CD4-positive, alpha-beta T cell (primary cell): ENCODE data around the gene ADCY4. TPM values are rescaled to one million over a fixed set of nuclear protein-coding genes. Genes with fewer than 3 reads are reported as not detected.
"Not testable (repeated sequence)": the region's sequence is repeated elsewhere in the genome, so short reads cannot be mapped to it uniquely, and the experiment has no call there.

Experiments used
- ATAC-seq: fragments of 200-7000 bp; cut with Tn5 transposase; one replicate; pipeline ENCODE4 v1.10.0; 2022; ENCODE audit warnings: mild to moderate bottlenecking; ENCODE audit not compliant: poor library complexity
- CTCF ChIA-PET: fragments of 350-600 bp; sonication (Branson Sonifier 250); formaldehyde crosslinking; loops from one replicate; lab custom pipeline; 2021; ENCODE audit warnings: antibody characterized with exemption, inconsistent platforms; lab: Charles Lee
- POLR2A ChIA-PET: fragments of 350-600 bp; sonication (Branson Sonifier 250); formaldehyde crosslinking; loops from one replicate; lab custom pipeline; 2021; ENCODE audit warnings: antibody characterized with exemption, inconsistent platforms; lab: Charles Lee
- DNase-seq, 14 experiments: peaks; one replicate each; pipeline ENCODE4 v3.0.0-alpha.2; 2013 to 2020; ENCODE audit warnings: mixed read lengths in 2 of 14
- H3K27ac ChIP-seq, 2 donors: one replicate each; pipeline versions ENCODE4 v1.5.1 to v1.7.0; 2013; ENCODE audit warnings: low read length in 2 of 2, low read depth in 1 of 2, mild to moderate bottlenecking in 1 of 2
- H3K27me3 ChIP-seq, 2 experiments: 1 replicate in 1 of 2; 2 replicates in 1 of 2; pipeline versions ENCODE4 v1.6.1 to v1.7.0; 2013; ENCODE audit warnings: low read length in 2 of 2, control low read depth in 1 of 2, mild to moderate bottlenecking in 1 of 2, moderate library complexity in 1 of 2; ENCODE audit not compliant: insufficient read depth in 2 of 2, control insufficient read depth in 1 of 2
- H3K36me3 ChIP-seq: one replicate; pipeline ENCODE4 v1.6.1; 2013; ENCODE audit warnings: low read length, control low read depth; ENCODE audit not compliant: insufficient read depth
- H3K4me1 ChIP-seq: one replicate; pipeline ENCODE4 v1.6.1; 2013; ENCODE audit warnings: low read length, control low read depth; ENCODE audit not compliant: insufficient read depth
- H3K4me3 ChIP-seq: one replicate; pipeline ENCODE4 v1.5.1; 2013; ENCODE audit warnings: mild to moderate bottlenecking, low read length, moderate library complexity
- H3K9me3 ChIP-seq, 2 experiments: 1 replicate in 1 of 2; 2 replicates in 1 of 2; pipeline versions ENCODE4 v1.6.1 to v1.7.0; 2013; ENCODE audit warnings: low read length in 2 of 2, mild to moderate bottlenecking in 2 of 2, control low read depth in 1 of 2, moderate library complexity in 1 of 2; ENCODE audit not compliant: control insufficient read depth in 1 of 2, insufficient read depth in 1 of 2
- H3K27ac Mint-ChIP-seq: one replicate; pipeline ENCODE4 v1.8.0; 2020; ENCODE audit warnings: mixed read lengths
- H3K27me3 Mint-ChIP-seq: one replicate; pipeline ENCODE4 v1.8.0; 2021; ENCODE audit warnings: mixed read lengths
- H3K36me3 Mint-ChIP-seq: one replicate; pipeline ENCODE4 v1.8.0; 2021; ENCODE audit warnings: low read depth, mixed read lengths
- H3K4me1 Mint-ChIP-seq: one replicate; pipeline ENCODE4 v1.8.0; 2021; ENCODE audit warnings: low read depth, mixed read lengths
- H3K4me3 Mint-ChIP-seq: one replicate; pipeline ENCODE4 v1.8.0; 2020; ENCODE audit warnings: mild to moderate bottlenecking, mixed read lengths
- H3K9me3 Mint-ChIP-seq: one replicate; pipeline ENCODE4 v1.8.0; 2020; ENCODE audit warnings: mixed read lengths
- CTCF ChIP-seq: fragments of 200-600 bp; IDR thresholded peaks from one replicate; pipeline ENCODE4 v1.8.0; 2022; ENCODE audit warnings: antibody characterized with exemption, mild to moderate bottlenecking
- intact Hi-C, 2 experiments: fragments of 100-400 bp; cut with DNase I in 1 of 2; cut with micrococcal nuclease in 1 of 2; formaldehyde crosslinking; loops; one replicate each; pipeline versions ENCODE4 v1.15.1 to v1.9.0; 2023 to 2025; cut with DNase I, micrococcal nuclease
- total RNA-seq, 174 experiments: library from RNA in 2 of 174; stranded (reverse) in 2 of 174; gene quantifications; one replicate each; pipeline ENCODE4 v1.2.3 and lab custom pipeline; 2021 to 2026

ADCY4 gene
- total RNA-seq, 2 experiments from 2014 or later, result 4.7 to 5.9 TPM

GRCh38 chr14:24376448-24377070, 41.7 kb upstream of the ADCY4 start:
- no peak for DNase-seq
- POLR2A ChIA-PET, result no interaction called here
- no peak for ATAC-seq
- no peaks in the 10 kb centered on the region for H3K4me1 ChIP-seq
- CTCF ChIA-PET, result no interaction called here
- peaks cover 3 to 4% of the 10 kb centered on the region in 2 experiments for H3K27me3 ChIP-seq
- no peaks in the 10 kb centered on the region for H3K4me1 Mint-ChIP-seq
- intact Hi-C loops, result no loop called here
- H3K9me3 ChIP-seq, result no peaks in the 10 kb centered on the region
- no peak overlapping the region for H3K27ac ChIP-seq
- no peak overlapping the region for H3K4me3 ChIP-seq
- no peak overlapping the region for H3K4me3 Mint-ChIP-seq
- H3K36me3 ChIP-seq, result no peaks in the 10 kb centered on the region
- no peak overlapping the region for H3K27ac Mint-ChIP-seq
- peaks cover 6% of the 10 kb centered on the region for H3K27me3 Mint-ChIP-seq
- TF ChIP-seq CTCF, result no peak
- no peaks in the 10 kb centered on the region for H3K36me3 Mint-ChIP-seq
- no peaks in the 10 kb centered on the region for H3K9me3 Mint-ChIP-seq

- Mint-ChIP-seq H3K9me3 (no peaks in the 10 kb centered on the region), H3K27ac (no peak overlapping the region), H3K4me3 (no peak overlapping the region), H3K4me1 (peaks cover 7% of the 10 kb centered on the region), H3K36me3 (no peaks in the 10 kb centered on the region), H3K27me3 (peaks cover 26% of the 10 kb centered on the region)
- Histone ChIP-seq H3K27ac (no peak overlapping the region), H3K36me3 (no peaks in the 10 kb centered on the region), H3K9me3 (peaks cover 0 to 11% of the 10 kb centered on the region in 2 experiments), H3K27me3 (peaks cover 16 to 30% of the 10 kb centered on the region in 2 experiments), H3K4me3 (no peak overlapping the region), H3K4me1 (peaks cover 14% of the 10 kb centered on the region)
- CTCF ChIA-PET, result no interaction called here
- DNase-seq, result no peak
- no peak for ATAC-seq
- intact Hi-C loops, result no loop called here
- POLR2A ChIA-PET, result no interaction called here
- no peak for TF ChIP-seq CTCF
These were observed 38.0 kb upstream of the ADCY4 start for GRCh38 chr14:24372701-24373416.

GRCh38 chr14:24371605-24372004, 36.7 kb upstream of the ADCY4 start:
- peaks cover 0 to 19% of the 10 kb centered on the region in 2 experiments for H3K9me3 ChIP-seq
- H3K4me3 Mint-ChIP-seq, intact Hi-C loops, DNase-seq, ATAC-seq, H3K36me3 ChIP-seq, H3K27ac ChIP-seq, H3K27ac Mint-ChIP-seq, H3K9me3 Mint-ChIP-seq, H3K36me3 Mint-ChIP-seq, H3K4me3 ChIP-seq: not testable (repeated sequence)
- peaks cover 28 to 42% of the 10 kb centered on the region in 2 experiments for H3K27me3 ChIP-seq
- peaks cover 39% of the 10 kb centered on the region for H3K27me3 Mint-ChIP-seq
- H3K4me1 Mint-ChIP-seq, result peaks cover 19% of the 10 kb centered on the region
- peaks cover 27% of the 10 kb centered on the region for H3K4me1 ChIP-seq
- ChIA-PET CTCF (interaction anchor here (1.2 kb wide), 1 partner anchor 65 kb away, joined by 3 read pairs; no protein-coding TSS in a partner anchor), POLR2A (interaction anchor here (1.0 kb wide), 1 partner anchor 58 kb away, joined by 3 read pairs; the partner anchor contains the start of genes CBLN3 and KHNYN)
